ENCODE measurements around the gene TMCC3.
"Not testable (repeated sequence)": the region's sequence is repeated elsewhere in the genome, so short reads cannot be mapped to it uniquely, and the experiment has no call there.

DNA sequence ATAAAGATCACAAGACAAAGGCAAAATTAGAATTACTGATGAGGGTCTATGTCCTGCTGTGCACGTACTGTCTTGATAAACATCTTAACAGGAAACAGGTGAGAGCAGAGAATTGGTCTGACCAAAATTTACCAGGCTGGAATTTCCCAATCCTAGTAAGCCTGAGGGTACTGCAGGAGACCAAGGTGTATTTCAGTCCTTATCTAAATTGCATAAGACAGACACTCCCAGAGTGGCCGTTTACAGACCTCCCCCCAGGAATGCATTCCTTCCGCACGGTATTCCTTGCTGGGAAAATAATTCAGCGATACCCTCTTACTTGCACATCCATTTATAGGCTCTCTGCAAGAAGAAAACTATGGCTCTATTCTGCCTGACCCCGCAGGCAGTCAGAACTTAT is 43.5 kb downstream of the TMCC3 start:
- not testable (repeated sequence) for TF ChIP-seq YY1 (IDR thresholded peaks at IDR 0.05; ENCODE audit: insufficient read depth, insufficient read length); SUZ12 (IDR thresholded peaks at IDR 0.05; ENCODE audit: extremely low read depth, insufficient read depth, insufficient read length)

All from NT2/D1 (cell line).